HG02938 (cell line): ENCODE results near the gene CPEB3.
"Not testable (repeated sequence)": the region's sequence is repeated elsewhere in the genome, so short reads cannot be mapped to it uniquely, and the experiment has no call there.

Experiments
- ATAC-seq: cut with Tn5 transposase; IDR thresholded peaks from one replicate; pipeline ENCODE4 v1.9.1; 2021; ENCODE audit warnings: mild to moderate bottlenecking, moderate library complexity; ENCODE audit not compliant: unreplicated experiment

The CPEB3 gene

DNA sequence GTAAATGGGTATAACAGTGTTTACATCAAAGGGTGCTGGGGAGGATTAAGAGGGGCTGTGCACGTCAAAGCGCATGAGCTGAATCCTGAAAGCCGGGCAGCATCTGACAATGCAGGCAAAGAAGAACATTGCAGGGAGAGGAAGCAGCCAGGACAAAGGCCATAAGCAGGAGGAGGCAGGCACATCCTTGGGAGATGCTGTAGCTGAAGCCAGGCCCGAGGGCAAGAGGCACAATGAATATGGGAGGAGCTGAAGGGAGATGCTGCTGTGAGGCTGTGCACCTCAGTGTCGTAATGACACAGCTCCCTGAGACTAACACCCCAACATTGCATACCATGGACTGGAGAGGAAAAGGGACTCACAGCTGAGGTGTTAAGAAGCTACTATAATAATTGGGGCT, 238.1 kb downstream of the CPEB3 start:
- ATAC-seq, result no peak

DNA sequence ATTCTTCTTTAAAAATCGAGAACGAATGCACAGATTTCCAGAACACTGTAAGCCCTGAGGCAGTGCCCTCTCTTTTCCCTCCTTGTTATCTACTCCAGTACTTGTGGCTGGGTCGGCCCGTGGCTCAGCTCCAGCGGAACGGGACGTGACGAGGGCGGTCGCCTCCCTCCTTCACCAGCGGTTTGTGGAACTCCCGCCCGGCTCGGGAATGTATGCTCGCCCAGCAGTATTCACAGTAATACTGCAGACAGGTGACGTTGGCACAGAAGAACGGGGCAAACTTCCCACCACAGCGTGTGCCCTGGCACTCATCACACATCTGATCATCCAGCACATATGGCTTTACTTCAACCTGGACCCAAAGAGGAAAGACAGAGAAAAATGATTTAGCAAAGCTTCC, 238.8 kb downstream of the CPEB3 start:
- ATAC-seq, result no peak

- no peak for ATAC-seq
Observed at GRCh38 chr10:92047215-92047614, 243.7 kb downstream of the CPEB3 start.

- no peak for ATAC-seq
Observed at GRCh38 chr10:92045641-92046106, 245.2 kb downstream of the CPEB3 start.

DNA sequence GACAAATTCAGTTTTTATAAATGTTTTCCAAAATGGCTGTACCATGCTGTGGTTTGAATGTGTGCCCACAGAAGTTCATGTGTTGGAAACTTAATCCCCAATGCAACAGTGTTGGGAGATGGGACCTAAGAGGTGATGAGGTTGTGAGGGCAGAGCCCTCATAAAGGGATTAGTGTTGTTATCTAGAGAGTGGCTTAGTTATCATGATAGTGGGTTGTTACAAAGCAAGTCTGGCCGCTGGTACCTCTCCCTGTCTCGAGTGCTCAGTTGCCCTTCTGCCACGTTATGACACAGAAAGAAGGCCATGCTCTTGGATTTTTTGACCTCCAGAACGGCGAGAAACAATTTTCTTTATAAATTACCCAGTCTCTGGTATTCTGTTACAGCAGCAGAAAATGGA, 248.3 kb downstream of the CPEB3 start:
- ATAC-seq, result no peak

GRCh38 chr10:92038949-92039348, 251.9 kb downstream of the CPEB3 start:
- no peak for ATAC-seq

GRCh38 chr10:92033070-92033469, 257.8 kb downstream of the CPEB3 start:
- ATAC-seq, result not testable (repeated sequence)

GRCh38 chr10:92031580-92031979, 259.3 kb downstream of the CPEB3 start:
- ATAC-seq, result no peak

GRCh38 chr10:92027141-92027540, 263.7 kb downstream of the CPEB3 start:
- ATAC-seq, result no peak

GRCh38 chr10:92025340-92025739, 265.5 kb downstream of the CPEB3 start:
- ATAC-seq, result not testable (repeated sequence)

GRCh38 chr10:92024700-92025099, 266.2 kb downstream of the CPEB3 start:
- ATAC-seq, result no peak

DNA sequence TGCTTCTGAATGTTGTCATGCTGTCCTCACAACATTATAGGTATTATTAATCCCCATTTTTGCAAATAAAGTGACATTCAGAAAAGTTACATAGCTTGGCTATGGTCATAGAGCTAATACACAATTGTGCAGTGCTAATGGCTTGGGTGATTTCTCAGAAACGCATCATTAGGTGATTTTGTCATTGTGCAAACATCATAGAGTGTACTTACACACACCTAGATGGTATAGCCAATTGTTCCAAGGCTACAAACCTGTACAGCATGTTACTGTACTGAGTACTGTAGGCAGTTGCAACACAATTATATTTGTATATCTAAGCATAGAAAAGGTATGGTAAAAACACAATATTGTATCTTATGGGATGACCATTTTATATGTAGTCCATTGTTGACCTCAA, 276.3 kb downstream of the CPEB3 start:
- no peak for ATAC-seq

DNA sequence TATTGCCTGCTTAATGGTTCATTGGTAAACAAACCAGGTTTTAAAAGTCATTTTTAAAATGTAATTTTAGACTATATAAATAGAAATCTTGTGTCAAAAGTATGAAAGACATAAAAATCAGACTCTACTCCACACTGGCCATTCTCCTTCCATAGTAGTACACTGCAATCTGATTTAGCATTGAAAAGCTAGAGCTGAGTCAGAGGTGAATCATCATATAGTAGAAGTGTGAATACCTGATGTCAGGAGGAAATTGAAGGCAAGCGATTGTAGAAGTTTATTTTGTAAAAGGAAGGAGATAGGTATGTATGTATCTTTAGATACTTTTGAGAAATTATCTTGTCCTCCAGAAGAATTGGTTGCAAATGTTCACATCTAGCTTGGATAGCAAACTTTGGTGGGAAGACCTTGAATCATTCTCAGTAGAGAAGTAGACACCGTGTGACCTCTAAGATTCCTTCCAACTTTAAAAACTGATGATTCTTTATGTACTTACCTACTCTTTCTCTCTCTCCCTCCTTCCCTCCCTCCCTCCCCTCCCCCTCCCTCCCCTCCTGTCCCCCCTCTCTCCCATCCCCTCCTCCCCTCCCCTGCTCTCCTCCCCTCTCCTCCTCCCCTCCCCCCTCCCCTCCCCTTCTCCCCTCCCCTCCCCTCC, 279.2 kb downstream of the CPEB3 start:
- no peak for ATAC-seq

DNA sequence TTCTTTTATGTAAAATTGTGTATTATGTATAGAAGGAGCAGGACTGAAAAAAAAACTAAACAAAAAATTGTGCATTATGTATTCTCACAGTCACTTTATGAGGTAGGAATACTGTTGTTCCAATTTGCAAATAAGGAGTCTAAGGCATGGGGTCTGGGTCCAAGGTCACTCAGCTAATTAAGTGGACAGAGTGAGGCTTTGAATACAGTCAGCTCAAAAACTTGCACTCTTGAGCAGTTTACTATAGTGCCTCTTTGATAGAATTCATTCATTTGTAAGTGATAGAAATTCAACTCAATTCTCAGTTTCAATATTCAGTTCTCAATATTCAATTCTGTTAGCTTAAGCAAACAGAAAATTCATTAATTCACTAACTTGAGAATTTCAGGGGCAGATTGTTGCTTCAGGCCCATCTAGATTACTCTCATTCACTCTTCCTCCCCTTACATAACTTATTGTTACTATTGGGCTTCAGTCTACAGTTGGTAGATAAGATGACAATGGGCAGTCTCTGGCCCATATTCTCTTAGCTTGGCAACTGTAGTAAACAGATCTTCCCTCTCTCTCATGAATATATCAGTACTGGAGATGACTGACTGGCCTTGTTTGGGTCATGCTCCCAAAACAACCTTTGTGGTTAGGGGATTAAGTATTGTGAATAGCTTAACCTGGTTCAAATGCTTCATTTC, 280.7 kb downstream of the CPEB3 start:
- no peak for ATAC-seq

- no peak for ATAC-seq
Observed at GRCh38 chr10:92009445-92009844, 281.4 kb downstream of the CPEB3 start.

GRCh38 chr10:92005978-92006377, 284.9 kb downstream of the CPEB3 start:
- no peak for ATAC-seq

GRCh38 chr10:92003258-92003657, 287.6 kb downstream of the CPEB3 start:
- ATAC-seq, result no peak

- no peak for ATAC-seq
Observed at GRCh38 chr10:92001995-92002394, 288.9 kb downstream of the CPEB3 start.

DNA sequence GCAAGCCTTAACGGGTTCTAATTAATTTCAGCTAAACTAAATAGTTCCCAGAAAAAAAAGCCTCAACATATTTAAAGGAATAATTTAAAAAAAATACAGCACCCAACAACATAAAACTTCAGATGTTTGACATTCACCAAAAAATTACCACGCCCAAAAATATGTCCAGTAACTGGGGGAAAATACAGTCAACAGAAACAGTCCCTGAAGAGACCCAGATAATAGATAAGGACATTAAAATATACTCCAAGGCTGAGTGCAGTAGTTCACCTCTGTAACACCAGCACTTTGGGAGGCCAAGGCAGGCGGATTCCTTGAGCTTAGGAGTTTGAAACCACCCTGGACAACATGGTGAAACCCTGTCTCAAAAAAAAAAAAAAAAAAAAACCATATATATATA, 289.3 kb downstream of the CPEB3 start:
- ATAC-seq, result no peak
